CD4-positive, alpha-beta T cell treated with Interleukin-15 for 4 hours (primary cell): ENCODE measurements around the gene LITAF.
"Not testable (repeated sequence)": the region's sequence is repeated elsewhere in the genome, so short reads cannot be mapped to it uniquely, and the experiment has no call there.

Experiments used
- DNase-seq: peaks from one replicate; pipeline ENCODE4 v3.0.0-alpha.2; 2020; ENCODE audit warnings: low spot score

The LITAF gene

DNA sequence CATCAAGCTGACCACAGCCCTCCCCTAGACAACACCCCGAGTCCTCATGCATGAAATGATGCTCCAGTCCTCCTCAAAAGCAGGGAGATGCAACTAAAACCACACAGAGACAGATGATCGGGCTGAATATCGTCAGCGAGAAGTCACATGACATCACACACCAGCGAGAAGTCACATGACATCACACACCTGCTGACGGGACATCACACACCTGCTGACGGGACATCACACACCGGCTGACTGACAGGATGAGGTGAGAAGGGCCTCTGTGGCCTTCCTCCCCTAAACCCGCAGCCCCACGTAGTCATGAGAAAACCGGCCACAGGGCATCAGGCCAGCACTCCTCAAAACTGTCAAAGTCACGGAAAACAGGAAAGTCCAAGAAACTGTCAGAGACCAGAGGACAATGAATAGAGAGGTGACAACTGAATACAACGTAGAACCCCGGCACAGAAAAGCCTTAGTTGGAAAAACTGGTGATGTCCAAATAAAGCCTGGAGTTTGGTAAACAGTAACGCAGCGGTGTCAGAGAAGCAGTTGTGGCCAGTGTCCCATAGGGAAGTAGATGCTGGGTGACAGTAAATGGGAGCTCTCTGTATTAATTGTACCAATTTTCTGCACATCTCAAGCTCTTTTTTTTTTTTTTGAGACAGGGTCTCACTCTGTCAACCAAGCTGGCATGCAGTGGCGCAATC, 14.3 kb downstream of the LITAF start:
- peak; percentile 52 for DNase-seq

DNA sequence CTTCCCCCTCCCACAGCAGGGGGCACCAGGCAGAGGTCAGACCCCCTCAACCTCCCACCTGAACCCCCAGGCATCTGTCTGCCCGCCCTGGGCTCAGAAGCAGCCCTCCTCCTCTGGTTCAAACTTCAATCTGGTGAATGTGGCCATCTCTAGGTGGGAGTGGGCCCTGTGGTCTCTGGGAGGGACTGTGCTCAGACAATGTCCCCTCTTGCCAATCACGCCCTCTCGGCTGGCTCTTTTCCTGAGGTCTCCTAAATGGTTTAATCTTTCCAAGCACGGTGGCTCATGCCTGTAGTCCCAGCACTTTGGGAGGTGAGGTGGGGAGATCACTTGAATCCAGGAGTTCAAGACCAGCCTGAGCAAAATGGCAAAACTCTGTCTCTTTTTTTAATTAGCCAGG, 15.2 kb downstream of the LITAF start:
- DNase-seq = no peak

DNA sequence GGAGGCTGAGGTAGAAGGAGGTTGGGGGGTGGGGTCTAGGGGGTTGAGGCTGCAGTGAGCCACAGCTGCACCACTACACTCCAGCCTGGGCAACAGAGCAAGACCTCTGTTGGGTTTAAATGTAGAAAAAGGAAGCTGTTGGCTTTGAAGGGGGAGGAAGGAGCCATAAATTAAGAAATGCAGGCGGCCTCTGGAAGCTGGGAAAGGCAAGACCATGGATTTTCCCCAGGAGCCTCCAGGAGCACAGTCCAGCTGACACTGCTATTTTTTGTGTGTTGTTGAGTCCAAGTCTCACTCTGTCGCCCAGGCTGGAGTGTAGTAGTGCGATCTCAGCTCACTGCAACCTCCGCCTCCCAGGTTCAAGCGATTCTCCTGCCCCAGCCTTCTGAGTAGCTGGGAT, 15.9 kb downstream of the LITAF start:
- no peak for DNase-seq

DNA sequence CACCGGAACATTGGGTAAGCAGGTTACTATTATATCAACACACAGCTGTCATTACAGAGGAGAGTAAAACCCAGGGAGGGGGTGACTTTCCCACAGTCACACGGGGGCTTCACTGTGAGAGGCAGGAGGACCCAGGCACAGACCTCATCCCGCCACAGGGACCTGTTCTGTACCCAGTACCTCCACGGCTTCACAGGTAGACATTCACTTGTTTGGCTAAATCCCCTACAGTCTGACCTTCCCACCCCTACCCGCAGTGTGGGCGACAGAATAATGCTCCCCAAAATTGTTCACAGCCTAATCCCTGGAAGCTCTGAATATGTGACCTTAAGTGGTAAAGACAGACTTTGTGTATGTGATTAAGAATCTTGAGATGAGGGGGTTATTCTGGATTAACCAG, 16.5 kb downstream of the LITAF start:
- DNase-seq = no peak

DNA sequence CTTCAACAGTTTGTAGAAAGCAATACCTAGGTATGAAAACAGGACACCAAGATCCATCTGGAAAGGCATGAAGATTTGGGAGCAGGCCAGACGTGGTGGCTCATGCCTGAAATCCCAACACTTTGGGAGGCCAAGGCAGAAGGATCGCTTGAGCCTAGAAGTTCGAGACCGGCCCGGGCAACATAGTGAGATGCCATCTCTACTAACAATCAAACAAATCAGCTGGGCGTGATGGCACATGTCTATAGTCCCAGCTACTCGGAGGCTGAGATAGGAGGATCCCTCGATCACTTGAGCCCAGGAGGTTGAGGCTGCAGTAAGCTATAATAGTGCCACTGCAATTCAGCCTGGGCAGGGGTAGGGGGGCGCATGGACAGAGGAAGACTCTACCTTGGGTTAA, 20.3 kb downstream of the LITAF start:
- DNase-seq = no peak

DNA sequence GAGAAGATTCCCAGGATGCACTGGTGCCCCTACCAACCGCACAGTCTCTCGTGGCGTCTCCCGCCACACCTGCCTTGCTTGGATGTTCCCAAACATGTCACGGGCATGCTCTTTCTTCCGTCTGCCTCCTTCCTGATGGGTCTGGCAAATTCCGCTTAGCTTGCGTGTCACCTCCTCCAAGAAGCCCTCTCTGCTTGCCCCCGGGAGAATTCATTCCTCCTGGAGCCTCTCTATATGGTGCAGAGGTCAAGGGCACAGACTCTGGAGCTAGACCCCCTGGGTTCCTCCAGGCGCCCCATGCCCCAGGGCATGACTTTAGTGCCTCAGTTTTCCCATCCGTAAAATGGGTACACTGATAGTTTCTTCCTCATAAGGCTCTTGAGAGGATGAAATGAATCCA, 21.1 kb downstream of the LITAF start:
- DNase-seq = no peak

DNA sequence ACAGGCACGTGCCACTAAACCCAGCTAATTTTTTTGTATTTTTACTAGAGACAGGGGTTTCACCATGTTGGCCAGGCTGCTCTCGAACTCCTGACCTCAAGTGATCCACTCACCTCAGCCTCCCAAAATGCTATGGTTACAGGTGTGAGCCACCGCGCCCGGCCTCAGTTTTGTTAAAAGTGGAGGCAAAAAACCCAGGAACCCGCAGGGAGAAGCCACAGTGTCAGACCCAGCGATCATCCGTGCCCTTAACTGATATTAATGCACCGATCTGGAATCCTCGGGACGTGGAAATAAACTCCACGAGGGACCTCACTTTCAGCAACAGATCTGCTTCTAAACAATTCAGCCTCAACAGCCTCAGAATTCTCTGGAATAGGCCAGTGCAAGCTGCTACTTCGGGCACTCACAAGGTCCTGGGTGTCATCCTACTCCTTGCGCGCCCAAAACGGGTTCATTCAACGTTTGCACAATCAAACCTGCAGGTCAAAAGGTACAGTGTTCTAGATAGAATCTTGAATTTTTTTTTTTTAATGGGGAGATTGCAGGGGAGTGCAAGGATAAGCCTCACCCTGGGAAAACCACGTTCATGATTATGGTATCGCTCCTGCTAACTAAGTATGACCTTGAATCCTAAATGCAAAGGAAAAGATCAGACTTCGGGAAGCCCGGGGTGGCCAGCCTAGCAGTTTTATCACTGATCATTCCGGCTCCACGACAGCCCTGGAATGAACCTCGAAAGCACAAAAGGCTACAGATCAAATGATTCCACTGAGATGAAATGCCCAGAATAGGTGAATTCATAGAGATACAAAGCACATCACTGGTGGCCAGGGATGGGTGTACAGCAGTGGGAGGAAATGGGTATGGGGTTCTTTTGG, 22.4 kb downstream of the LITAF start:
- DNase-seq = no peak

DNA sequence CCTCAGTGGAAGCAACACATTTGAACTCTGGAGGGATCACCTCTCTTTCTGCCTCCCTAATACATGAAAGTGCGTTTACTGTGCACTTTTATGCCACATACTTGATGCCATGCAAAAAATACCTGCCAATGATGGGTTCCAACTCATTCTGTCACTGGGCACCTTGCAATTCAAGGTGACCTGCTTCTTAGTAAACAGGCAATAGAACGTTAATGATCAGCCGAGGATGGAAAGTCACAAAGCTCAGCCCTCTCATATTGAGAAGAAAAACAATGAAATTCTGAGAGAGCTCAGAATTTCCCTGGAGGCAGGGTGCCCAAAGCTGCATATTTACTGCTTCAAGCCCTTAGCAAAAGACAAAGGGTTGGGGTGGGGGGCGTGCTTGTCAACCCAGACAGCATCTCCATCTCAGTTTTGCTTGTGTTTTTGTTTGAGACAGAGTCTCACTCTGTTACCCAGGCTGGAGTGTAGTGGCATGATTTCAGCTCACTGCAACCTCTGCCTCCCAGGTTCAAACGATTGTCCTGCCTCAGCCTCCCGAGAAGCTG, 23.2 kb downstream of the LITAF start:
- DNase-seq = peak; percentile 13

DNA sequence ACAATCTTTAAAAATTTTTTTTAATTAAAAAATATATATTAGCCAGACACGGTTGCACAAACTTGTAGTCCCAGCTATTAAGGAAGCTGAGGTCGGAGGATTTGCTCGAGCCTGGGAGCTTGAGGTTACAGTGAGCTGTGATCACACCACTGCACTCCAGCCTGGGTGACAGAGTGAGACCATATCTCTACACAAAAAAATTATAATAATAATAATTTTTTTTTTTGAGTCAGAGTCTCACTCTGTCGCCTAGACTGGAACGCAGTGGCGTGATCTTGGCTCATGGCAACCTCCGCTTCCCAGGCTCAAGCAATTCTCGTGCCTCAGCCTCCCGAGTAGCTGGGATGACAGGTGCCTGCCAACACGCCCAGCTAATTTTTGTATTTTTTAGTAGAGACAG, 23.8 kb downstream of the LITAF start:
- DNase-seq = no peak

DNA sequence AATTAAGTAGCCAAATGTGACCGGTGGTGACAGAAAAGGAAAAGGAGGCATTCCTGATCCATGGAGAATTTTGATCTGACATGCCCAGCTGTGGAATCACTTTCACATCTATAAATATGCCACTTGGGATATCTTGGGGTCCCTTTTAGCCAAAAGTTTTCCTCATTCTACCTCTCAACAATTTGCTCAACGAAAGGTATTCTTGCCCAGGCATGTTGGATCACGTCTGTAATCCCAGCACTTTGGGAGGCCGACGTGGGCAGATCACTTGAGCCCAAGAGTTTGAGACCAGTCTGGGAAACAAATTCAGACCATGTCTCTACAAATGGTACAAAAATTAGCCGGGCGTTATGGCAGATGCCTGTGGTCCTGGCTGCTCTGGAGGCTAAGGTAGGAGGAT, 24.3 kb downstream of the LITAF start:
- no peak for DNase-seq

DNA sequence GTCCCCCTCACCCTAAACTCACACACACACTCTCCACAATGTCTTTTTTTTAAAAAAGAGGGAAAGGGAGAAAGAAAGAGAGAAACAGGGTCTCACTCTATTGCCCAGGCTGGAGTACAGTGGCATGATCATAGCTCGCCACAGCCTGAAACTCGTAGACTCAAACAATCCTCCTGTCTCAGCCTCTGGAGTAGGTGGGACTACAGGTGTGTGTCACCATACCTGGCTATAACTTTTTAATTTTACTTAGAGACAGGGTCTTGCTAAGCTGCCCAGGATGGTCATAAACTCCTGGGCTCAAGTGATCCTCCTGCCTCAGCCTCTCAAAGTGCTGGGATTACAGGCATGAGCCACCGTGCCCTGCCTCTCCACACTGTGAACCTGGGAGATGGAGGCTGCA, 24.9 kb downstream of the LITAF start:
- DNase-seq = no peak

DNA sequence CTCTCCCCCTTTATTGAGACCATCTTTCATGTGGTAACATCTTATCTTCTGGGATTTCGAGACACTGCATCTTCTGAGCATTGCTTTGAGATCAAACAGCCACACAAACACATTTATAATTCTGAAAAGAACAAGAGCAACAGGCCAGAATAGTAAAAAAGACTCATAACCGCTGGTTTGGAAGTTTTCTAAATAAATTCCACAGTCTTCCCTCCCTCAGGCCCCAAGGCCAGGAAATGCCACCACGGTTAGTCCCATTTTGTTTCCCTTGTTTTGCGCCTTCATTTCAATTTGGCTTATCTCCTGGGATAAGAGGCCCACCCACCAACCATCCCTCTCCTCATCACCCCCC, 25.3 kb downstream of the LITAF start:
- DNase-seq = peak; percentile 39

DNA sequence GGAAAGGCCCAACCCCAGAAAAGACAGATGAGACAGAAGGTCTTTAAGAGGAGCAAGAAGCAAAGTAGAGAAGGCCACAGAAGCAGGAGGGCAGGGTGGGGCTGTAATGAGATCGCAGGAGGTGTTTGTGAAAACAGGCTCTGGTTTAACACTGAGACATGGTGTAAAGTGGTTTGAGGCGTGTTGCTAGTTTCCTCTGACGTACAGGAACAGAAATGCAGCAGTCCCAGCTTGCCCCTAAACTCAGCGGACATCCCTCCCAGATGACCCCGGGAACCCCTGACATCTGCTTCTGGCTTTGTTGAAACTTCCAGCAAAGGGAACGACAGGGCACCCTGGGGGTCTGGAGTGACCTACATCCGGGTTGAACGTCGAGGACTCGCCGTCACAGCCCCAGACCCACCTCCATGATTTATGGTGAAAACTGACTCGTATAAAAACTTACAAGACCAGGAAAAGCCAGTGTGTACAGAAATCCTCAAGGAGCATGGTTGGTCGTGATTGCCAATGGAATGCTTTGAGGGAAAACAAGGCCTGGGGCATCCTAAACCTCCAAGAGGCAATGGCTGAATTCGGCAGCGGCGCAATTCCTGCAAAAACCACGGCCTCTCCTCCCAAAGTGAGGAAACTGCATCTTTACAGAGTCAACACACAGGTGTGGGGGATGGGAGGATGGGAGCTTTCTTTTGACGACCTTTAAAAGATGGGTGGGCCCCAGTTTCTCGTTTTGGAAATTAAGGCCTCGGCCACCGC, 25.8 kb downstream of the LITAF start:
- DNase-seq = peak; percentile 77

DNA sequence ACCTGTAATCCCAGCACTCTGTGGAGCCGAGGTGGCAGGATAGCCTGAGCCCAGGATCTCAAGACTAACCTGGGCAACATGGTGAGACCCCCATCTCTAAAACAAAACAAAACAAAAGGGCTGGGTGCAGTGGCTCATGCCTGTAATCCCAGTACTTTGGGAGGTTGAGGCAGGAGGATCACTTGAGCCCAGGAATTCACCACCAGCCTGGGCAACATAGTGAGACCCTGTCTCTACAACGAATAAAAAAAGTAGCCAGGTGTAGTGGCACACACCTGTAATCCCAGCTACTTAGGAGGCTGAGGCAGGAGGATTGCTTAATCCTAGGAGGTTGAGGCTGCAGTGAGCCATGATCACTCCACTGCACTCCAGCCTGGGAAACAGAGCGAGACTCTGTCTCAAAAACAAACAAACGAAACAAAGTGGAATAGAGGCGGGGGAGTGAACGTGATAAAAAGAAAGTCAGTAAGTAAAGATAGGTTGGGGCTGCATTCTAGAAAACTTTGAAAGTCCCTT, 28.4 kb downstream of the LITAF start:
- not testable (repeated sequence) for DNase-seq

DNA sequence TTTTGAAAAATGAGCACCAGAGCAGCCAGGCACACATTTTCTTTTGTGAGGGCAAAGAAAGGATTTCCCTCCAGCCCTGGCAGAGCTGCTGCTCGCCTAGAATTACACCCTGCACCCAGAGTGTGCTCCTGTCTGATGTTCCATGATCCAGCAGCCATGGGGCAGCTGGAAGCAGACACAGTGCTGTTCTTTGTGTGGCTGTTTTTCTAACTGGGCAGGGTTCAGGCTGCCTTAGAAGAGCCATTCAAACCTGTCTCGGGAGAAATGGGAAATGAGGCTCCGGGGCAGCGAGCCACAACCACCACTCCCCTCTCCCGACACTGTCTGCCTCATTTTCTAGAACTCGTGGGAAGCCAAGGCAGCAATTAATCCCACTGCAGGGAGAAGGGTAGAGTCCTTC, 28.9 kb downstream of the LITAF start:
- no peak for DNase-seq

DNA sequence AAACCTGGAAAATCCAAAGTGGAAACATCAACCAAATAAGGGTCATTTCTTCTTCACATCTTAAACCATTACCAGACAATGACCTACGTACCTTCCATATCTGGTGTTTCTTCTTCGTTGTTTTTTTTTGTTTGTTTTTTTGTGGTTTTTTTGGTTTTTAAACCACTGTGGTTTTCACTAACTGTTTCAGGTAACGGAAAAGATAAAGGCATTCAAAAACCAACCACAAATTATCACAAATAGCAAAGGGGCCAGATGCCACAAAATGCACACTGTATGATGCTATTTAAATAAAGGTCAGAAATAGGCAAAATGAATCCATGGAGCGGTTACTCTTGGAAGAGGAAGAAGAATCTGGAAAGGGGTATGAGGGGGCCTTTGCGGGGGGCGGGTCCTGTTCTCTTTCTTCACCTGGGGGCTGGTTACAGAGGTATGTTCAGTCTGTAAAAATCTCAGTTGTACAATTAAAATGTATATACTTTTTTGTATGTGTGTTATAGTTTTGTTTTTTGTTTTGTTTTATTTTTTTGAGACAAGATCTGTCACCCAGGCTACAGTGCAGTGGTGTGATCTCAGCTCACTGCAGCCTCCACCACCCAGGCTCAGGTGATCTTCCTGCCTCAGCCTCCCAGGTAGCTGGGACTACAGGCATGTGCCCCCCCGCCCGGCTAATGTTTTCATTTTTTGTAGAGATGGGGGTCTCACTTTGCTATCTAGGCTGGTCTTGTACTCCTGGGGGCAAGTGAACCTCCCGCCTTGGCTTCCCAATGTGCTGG, 29.6 kb downstream of the LITAF start:
- peak; percentile 22 for DNase-seq

DNA sequence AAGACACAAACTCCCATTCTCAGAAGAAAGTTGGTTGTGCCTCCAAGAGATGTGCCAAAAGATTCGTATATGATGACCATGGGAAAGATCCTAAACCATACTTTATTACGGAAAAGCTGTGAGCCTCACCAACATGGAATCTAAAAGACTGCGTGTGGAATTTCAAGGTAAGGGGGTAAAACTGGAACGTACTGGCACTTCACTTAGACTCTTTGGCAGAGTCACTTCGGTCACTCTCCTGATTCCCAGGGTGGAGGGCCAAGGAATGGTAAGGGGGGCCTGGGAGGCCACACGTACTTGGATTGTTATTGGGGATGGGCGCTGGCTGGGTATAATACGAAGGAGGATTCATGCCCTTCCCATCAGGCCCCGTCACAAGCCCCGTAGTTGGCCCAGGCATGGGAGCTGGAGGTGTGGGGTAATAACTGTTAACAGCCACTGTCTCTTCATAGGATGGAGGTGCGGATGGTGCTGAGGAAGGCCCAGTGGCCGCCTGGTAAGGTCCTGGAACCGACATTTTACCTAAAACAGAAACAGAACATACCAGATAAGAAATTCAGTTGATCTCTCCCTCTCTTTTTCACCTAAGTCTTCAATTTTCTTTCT, 30.4 kb downstream of the LITAF start:
- DNase-seq = no peak

DNA sequence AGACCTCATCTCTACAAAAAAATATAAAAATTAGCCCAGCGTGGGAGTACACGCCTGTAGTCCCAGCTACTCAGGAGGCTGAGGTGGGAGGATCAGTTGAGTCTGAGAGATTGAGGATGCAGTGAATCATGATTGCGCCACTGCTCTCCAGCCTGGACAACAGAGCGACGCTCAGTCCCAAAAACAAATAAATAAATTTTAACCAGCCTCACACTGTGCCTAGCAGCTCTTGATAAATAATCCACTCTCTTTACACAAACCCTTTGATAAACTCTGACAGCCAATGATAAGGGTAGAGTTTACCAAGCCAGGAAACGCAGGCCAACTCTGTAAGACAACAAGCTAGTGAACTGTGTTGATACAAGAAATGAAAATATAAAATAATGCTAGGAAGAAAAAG, 32.7 kb downstream of the LITAF start:
- DNase-seq = no peak

DNA sequence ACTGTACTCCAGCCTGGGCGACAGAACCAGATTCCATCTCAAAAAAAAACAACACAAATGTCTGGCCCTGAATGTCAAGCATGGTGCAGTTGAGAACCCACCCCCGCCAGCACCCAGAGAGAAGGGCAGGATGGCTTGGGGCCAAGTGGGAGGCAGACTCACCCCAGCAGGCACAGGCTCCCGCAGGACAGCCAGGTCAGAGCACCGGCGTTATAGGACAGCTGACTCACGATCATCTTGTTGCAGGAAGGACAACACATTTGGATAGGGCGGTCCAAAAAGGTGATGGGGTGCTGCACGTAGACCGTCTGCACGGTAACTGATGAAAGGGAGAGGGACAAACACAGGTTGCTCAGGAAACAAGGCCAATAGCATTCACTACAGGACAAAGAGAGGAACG, 33.3 kb downstream of the LITAF start:
- DNase-seq = no peak

DNA sequence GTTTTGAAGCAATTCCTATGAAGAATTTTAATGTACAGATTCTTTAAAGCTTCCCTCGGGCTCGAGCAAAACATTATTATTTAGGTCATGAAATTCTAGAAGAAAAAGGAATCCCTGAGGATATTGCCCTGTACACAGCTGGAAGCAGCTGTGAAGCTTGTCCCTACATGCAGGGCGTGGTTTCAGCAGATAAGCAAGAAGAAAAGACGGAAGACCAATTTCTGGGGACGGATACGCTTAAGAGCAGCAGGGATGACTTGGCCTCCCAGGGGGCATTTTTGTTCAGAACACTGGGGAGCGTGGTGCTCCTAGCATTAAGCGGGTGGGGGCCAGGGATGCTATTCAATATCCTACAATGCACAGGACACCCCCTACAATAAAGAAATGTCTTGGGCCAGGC, 34.3 kb downstream of the LITAF start:
- no peak for DNase-seq

DNA sequence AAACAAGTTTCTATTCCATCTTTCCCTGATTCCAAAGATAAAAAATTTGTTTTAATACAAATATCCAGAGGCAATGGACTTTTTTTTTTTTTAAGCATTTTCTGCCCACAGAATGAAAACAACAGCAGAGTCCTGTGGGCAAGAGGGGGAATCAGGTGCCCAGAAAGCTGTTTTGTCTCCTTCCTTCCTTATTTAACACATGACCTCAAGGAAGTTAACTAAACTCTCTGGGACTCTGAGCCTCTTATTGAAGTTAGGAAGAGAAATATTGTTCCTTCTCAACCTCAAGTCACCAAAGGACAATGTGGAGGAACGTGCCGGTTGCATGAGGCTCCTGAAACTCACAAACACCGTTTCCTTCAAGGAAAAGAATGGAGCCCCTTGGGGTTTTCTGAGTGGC, 34.9 kb downstream of the LITAF start:
- no peak for DNase-seq
